Measurements from ENCODE around the gene PLEKHM2.

DNA sequence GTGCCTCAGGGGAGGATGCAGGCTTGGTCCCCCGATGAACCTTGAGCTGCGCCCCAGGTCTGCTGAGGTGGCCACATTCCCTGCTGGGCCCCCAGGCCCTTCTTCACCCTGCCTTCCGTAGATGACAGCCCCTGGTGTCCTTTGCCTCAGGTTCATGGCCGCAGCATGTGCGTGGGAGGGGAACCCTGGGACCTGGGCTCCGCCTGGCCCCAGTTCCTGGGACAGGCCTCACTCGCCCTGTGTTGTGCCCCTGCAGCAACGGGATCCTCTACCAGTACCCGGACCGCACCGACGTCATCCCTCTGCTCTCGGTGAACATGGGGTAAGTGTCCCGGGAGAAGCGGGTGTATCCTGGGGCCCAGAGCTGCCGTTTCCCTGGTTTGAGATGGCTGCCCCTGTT, 46.8 kb downstream of the PLEKHM2 start:
- TF ChIP-seq, protein P1, sequence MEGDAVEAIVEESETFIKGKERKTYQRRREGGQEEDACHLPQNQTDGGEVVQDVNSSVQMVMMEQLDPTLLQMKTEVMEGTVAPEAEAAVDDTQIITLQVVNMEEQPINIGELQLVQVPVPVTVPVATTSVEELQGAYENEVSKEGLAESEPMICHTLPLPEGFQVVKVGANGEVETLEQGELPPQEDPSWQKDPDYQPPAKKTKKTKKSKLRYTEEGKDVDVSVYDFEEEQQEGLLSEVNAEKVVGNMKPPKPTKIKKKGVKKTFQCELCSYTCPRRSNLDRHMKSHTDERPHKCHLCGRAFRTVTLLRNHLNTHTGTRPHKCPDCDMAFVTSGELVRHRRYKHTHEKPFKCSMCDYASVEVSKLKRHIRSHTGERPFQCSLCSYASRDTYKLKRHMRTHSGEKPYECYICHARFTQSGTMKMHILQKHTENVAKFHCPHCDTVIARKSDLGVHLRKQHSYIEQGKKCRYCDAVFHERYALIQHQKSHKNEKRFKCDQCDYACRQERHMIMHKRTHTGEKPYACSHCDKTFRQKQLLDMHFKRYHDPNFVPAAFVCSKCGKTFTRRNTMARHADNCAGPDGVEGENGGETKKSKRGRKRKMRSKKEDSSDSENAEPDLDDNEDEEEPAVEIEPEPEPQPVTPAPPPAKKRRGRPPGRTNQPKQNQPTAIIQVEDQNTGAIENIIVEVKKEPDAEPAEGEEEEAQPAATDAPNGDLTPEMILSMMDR (IDR thresholded peaks at IDR 0.05): no peak
- TF ChIP-seq EZH2phosphoT487 (IDR thresholded peaks at IDR 0.05): no peak
